IPS-20b (cell line): ENCODE results near the gene RBMXL3.

Experiments
- H3K27ac ChIP-seq: one replicate; pipeline ENCODE4 v1.5.1; 2013; ENCODE audit warnings: low read length
- H3K27me3 ChIP-seq: 2 replicates; pipeline ENCODE4 v1.6.1; 2013; ENCODE audit warnings: mild to moderate bottlenecking, low read length, inconsistent platforms; ENCODE audit not compliant: insufficient read depth
- H3K36me3 ChIP-seq: 2 replicates; pipeline ENCODE4 v1.6.1; 2013; ENCODE audit warnings: low read depth, mild to moderate bottlenecking, inconsistent platforms, low read length, moderate library complexity; ENCODE audit not compliant: insufficient read depth
- H3K4me1 ChIP-seq: 2 replicates; pipeline ENCODE4 v1.6.1; 2013; ENCODE audit warnings: mild to moderate bottlenecking, control low read depth, inconsistent platforms, low read length, moderate library complexity; ENCODE audit not compliant: insufficient read depth
- H3K4me3 ChIP-seq: 2 replicates; pipeline ENCODE4 v1.5.1; 2013; ENCODE audit warnings: mild to moderate bottlenecking, low read length, inconsistent platforms
- H3K9ac ChIP-seq: 2 replicates; pipeline ENCODE4 v1.6.1; 2013; ENCODE audit warnings: low read depth, mild to moderate bottlenecking, inconsistent platforms, low read length, moderate library complexity
- H3K9me3 ChIP-seq: 2 replicates; pipeline ENCODE4 v1.6.1; 2013; ENCODE audit warnings: mild to moderate bottlenecking, low read depth, low read length, inconsistent platforms; ENCODE audit not compliant: insufficient read depth

Gene RBMXL3

GRCh38 chrX:115189110-115189509, at the start of gene RBMXL3:
TSS of gene RBMXL3 (plus strand) at chrX:115189410. CDS start at chrX:115189442, 32 bp downstream.
- no peak within 1 kb of the TSS for H3K9ac ChIP-seq
- H3K27ac ChIP-seq: no peak within 1 kb of the TSS
- no peaks in the 10 kb centered on the region for H3K36me3 ChIP-seq
- H3K9me3 ChIP-seq: no peaks in the 10 kb centered on the region
- no peaks in the 10 kb centered on the region for H3K4me1 ChIP-seq
- H3K4me3 ChIP-seq: no peak within 1 kb of the TSS
- H3K27me3 ChIP-seq: no peaks in the 10 kb centered on the region

- H3K4me3 ChIP-seq: no peak overlapping the region
- no peak overlapping the region for H3K9ac ChIP-seq
- H3K9me3 ChIP-seq: no peaks in the 10 kb centered on the region
- H3K4me1 ChIP-seq: no peaks in the 10 kb centered on the region
- H3K27ac ChIP-seq: no peak overlapping the region
- no peaks in the 10 kb centered on the region for H3K27me3 ChIP-seq
- no peaks in the 10 kb centered on the region for H3K36me3 ChIP-seq
Observed at GRCh38 chrX:115142057-115142456, 47.2 kb upstream of the RBMXL3 start.

GRCh38 chrX:115147220-115147619, 42.0 kb upstream of the RBMXL3 start:
- Histone ChIP-seq H3K4me3 (no peak overlapping the region), H3K36me3 (no peaks in the 10 kb centered on the region), H3K4me1 (no peaks in the 10 kb centered on the region), H3K27me3 (no peaks in the 10 kb centered on the region), H3K27ac (no peak overlapping the region), H3K9ac (no peak overlapping the region), H3K9me3 (no peaks in the 10 kb centered on the region)

- Histone ChIP-seq H3K27me3 (no peaks in the 10 kb centered on the region), H3K9ac (no peak overlapping the region), H3K36me3 (no peaks in the 10 kb centered on the region), H3K4me1 (no peaks in the 10 kb centered on the region), H3K4me3 (no peak overlapping the region), H3K27ac (no peak overlapping the region), H3K9me3 (no peaks in the 10 kb centered on the region)
Observed at GRCh38 chrX:115173181-115173580, 16.0 kb upstream of the RBMXL3 start.

- no peak overlapping the region for H3K27ac ChIP-seq
- no peak overlapping the region for H3K9ac ChIP-seq
- H3K36me3 ChIP-seq: no peaks in the 10 kb centered on the region
- H3K4me3 ChIP-seq: no peak overlapping the region
- H3K27me3 ChIP-seq: no peaks in the 10 kb centered on the region
- H3K9me3 ChIP-seq: no peaks in the 10 kb centered on the region
- H3K4me1 ChIP-seq: no peaks in the 10 kb centered on the region; the same call in 1 of the 2 replicates
Observed at GRCh38 chrX:115174548-115174947, 14.7 kb upstream of the RBMXL3 start.

- Histone ChIP-seq H3K36me3 (no peaks in the 10 kb centered on the region), H3K27ac (no peak overlapping the region), H3K9ac (no peak overlapping the region), H3K4me3 (no peak overlapping the region), H3K27me3 (no peaks in the 10 kb centered on the region), H3K9me3 (no peaks in the 10 kb centered on the region), H3K4me1 (no peaks in the 10 kb centered on the region; the same call in 1 of the 2 replicates)
Observed at GRCh38 chrX:115177932-115178331, 11.3 kb upstream of the RBMXL3 start.

- H3K4me1 ChIP-seq: no peaks in the 10 kb centered on the region; the same call in 1 of the 2 replicates
- peak overlapping the region; percentile 26; the same call in 1 of the 2 replicates for H3K4me3 ChIP-seq
- no peak overlapping the region for H3K9ac ChIP-seq
- no peak overlapping the region for H3K27ac ChIP-seq
- no peaks in the 10 kb centered on the region for H3K27me3 ChIP-seq
- H3K36me3 ChIP-seq: no peaks in the 10 kb centered on the region
- no peaks in the 10 kb centered on the region for H3K9me3 ChIP-seq
Observed at GRCh38 chrX:115178473-115178872, 10.7 kb upstream of the RBMXL3 start.

GRCh38 chrX:115183980-115184379, 5.2 kb upstream of the RBMXL3 start:
- no peaks in the 10 kb centered on the region for H3K36me3 ChIP-seq
- no peaks in the 10 kb centered on the region; the same call in 1 of the 2 replicates for H3K4me1 ChIP-seq
- H3K4me3 ChIP-seq: no peak overlapping the region
- H3K27me3 ChIP-seq: no peaks in the 10 kb centered on the region
- no peak overlapping the region for H3K27ac ChIP-seq
- no peak overlapping the region for H3K9ac ChIP-seq
- H3K9me3 ChIP-seq: no peaks in the 10 kb centered on the region

- Histone ChIP-seq H3K4me3 (no peak overlapping the region), H3K36me3 (no peaks in the 10 kb centered on the region), H3K9ac (no peak overlapping the region), H3K27me3 (no peaks in the 10 kb centered on the region), H3K9me3 (no peaks in the 10 kb centered on the region), H3K4me1 (no peaks in the 10 kb centered on the region), H3K27ac (no peak overlapping the region)
Observed at GRCh38 chrX:115189646-115190635, 731 bp downstream of the RBMXL3 start.

- Histone ChIP-seq H3K9me3 (no peaks in the 10 kb centered on the region), H3K9ac (no peak overlapping the region), H3K36me3 (no peaks in the 10 kb centered on the region), H3K27me3 (no peaks in the 10 kb centered on the region), H3K4me3 (no peak overlapping the region), H3K4me1 (no peaks in the 10 kb centered on the region), H3K27ac (no peak overlapping the region)
Observed at GRCh38 chrX:115190636-115191489, 1.7 kb downstream of the RBMXL3 start.

GRCh38 chrX:115191490-115192243, 2.5 kb downstream of the RBMXL3 start:
- Histone ChIP-seq H3K4me3 (no peak overlapping the region), H3K4me1 (no peaks in the 10 kb centered on the region), H3K9me3 (no peaks in the 10 kb centered on the region), H3K9ac (no peak overlapping the region), H3K27me3 (no peaks in the 10 kb centered on the region), H3K36me3 (no peaks in the 10 kb centered on the region), H3K27ac (no peak overlapping the region)
